ENCODE measurements around the gene WBP2NL.

DNA sequence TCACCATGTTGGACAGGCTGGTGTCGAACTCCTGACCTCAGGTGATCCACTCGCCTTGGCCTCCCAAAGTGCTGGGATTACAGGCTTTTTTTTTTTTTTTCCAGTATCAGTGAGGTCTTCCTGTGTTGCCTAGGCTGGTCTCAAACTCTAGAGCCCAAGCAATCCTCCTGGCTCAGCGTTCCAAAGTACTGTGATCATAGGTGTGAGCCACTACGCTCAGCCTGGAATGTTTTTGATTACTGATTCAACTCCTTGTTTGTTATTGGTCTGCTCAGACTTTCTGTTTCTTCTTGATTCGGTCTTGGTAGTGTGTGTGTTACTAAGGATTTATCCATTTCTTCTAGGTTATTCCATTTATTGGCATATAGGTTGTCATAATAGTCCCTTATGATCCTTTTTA, 40.7 kb downstream of the WBP2NL start:
- TF ChIP-seq FOXM1 (IDR thresholded peaks at IDR 0.05; ENCODE audit: borderline replicate concordance), result no peak
- no peak for TF ChIP-seq L3MBTL2 (conservative IDR thresholded peaks at IDR 0.05)
- TF ChIP-seq ARNT (IDR thresholded peaks at IDR 0.05), result no peak
- TF ChIP-seq, protein P1, sequence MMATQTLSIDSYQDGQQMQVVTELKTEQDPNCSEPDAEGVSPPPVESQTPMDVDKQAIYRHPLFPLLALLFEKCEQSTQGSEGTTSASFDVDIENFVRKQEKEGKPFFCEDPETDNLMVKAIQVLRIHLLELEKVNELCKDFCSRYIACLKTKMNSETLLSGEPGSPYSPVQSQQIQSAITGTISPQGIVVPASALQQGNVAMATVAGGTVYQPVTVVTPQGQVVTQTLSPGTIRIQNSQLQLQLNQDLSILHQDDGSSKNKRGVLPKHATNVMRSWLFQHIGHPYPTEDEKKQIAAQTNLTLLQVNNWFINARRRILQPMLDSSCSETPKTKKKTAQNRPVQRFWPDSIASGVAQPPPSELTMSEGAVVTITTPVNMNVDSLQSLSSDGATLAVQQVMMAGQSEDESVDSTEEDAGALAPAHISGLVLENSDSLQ (IDR thresholded peaks at IDR 0.05), result no peak
- TF ChIP-seq SUZ12 (IDR thresholded peaks at IDR 0.05), result no peak
- no peak for TF ChIP-seq FOXK2 (IDR thresholded peaks at IDR 0.05)
- no peak for TF ChIP-seq NFRKB (IDR thresholded peaks at IDR 0.05)
- no peak for TF ChIP-seq TARDBP (IDR thresholded peaks at IDR 0.05)
- TF ChIP-seq BHLHE40 (IDR thresholded peaks at IDR 0.05; ENCODE audit: borderline replicate concordance), result no peak
- TF ChIP-seq ELF4 (IDR thresholded peaks at IDR 0.05), result no peak
- TF ChIP-seq HDGF (IDR thresholded peaks at IDR 0.05; ENCODE audit: borderline replicate concordance), result no peak
- no peak for TF ChIP-seq LEF1 (IDR thresholded peaks at IDR 0.05; ENCODE audit: borderline replicate concordance)
- TF ChIP-seq ZNF384 (IDR thresholded peaks at IDR 0.05), result no peak
